Keratinocyte (primary cell): ENCODE measurements around the gene S100Z. TPM values are rescaled to one million over a fixed set of nuclear protein-coding genes. Genes with fewer than 3 reads are reported as not detected.
A peak's percentile ranks its signal among the peaks of the same experiment; 100 is the strongest.

Experiments used
- DNase-seq: peaks from one replicate; pipeline ENCODE4 v3.0.0-alpha.2; 2011; ENCODE audit warnings: low read depth, missing footprints, low spot score
- FAIRE-seq: peaks from 2 replicates; lab custom pipeline; 2011; peaks lifted over from hg19 to GRCh38; lab: Jason Lieb, UNC
- H2AFZ ChIP-seq: 2 replicates; pipeline ENCODE4 v1.6.0; 2012; ENCODE audit warnings: low read length, control low read depth, inconsistent platforms; ENCODE audit not compliant: control insufficient read depth
- H3K27ac ChIP-seq: 2 replicates; pipeline ENCODE4 v1.5.1; 2011; ENCODE audit warnings: low read length; ENCODE audit not compliant: control insufficient read depth, insufficient read depth
- H3K27me3 ChIP-seq: 3 replicates; pipeline ENCODE4 v1.6.0; 2011; ENCODE audit warnings: low read length; ENCODE audit not compliant: control insufficient read depth, insufficient read depth; ENCODE audit errors: extremely low read depth
- H3K36me3 ChIP-seq, 2 experiments: 2 replicates in 1 of 2; 3 replicates in 1 of 2; pipeline ENCODE4 v1.5.1; 2011; ENCODE audit warnings: low read length in 2 of 2, mild to moderate bottlenecking in 1 of 2; ENCODE audit not compliant: control insufficient read depth in 2 of 2, insufficient read depth in 2 of 2; ENCODE audit errors: extremely low read depth in 1 of 2
- H3K4me1 ChIP-seq: 3 replicates; pipeline ENCODE4 v1.5.1; 2011; ENCODE audit warnings: low read length; ENCODE audit not compliant: control insufficient read depth, insufficient read depth; ENCODE audit errors: extremely low read depth
- H3K4me2 ChIP-seq: 3 replicates; pipeline ENCODE4 v1.6.0; 2011; ENCODE audit warnings: low read depth, low read length; ENCODE audit not compliant: control insufficient read depth, insufficient read depth; ENCODE audit errors: extremely low read depth
- H3K4me3 ChIP-seq, 3 experiments: fragments of 200-600 bp in 1 of 3; sonication (generic) in 1 of 3; 2 replicates in 2 of 3; 3 replicates in 1 of 3; pipeline ENCODE4 v1.5.1; 2011 to 2016; ENCODE audit warnings: low read length in 3 of 3, mild to moderate bottlenecking in 3 of 3, control low read depth in 2 of 3, inconsistent platforms in 1 of 3, low read depth in 1 of 3, mixed read lengths in 1 of 3, mixed run types in 1 of 3, moderate library complexity in 1 of 3; ENCODE audit not compliant: control insufficient read depth in 2 of 3, insufficient read depth in 2 of 3; ENCODE audit errors: extremely low read depth in 1 of 3
- H3K79me2 ChIP-seq: 2 replicates; pipeline ENCODE4 v1.6.0; 2012; ENCODE audit warnings: low read length; ENCODE audit not compliant: control insufficient read depth, insufficient read depth
- H3K9ac ChIP-seq: 3 replicates; pipeline ENCODE4 v1.6.0; 2011; ENCODE audit warnings: low read length; ENCODE audit not compliant: control insufficient read depth, insufficient read depth; ENCODE audit errors: extremely low read depth
- H3K9me1 ChIP-seq: 3 replicates; pipeline ENCODE4 v1.6.0; 2011; ENCODE audit warnings: low read length; ENCODE audit not compliant: control insufficient read depth, insufficient read depth; ENCODE audit errors: extremely low read depth
- H3K9me3 ChIP-seq: 2 replicates; pipeline ENCODE4 v1.5.1; 2012; ENCODE audit warnings: low read depth, low read length; ENCODE audit not compliant: control insufficient read depth
- H4K20me1 ChIP-seq: 3 replicates; pipeline ENCODE4 v1.6.0; 2011; ENCODE audit warnings: low read length; ENCODE audit not compliant: control insufficient read depth, insufficient read depth; ENCODE audit errors: extremely low read depth
- CTCF ChIP-seq, 3 experiments: IDR thresholded peaks in 1 of 3; conservative IDR thresholded peaks in 1 of 3; optimal IDR thresholded peaks in 1 of 3; 2 replicates in 2 of 3; 3 replicates in 1 of 3; pipeline versions ENCODE3 to v1.5.1; 2011; ENCODE audit warnings: low read length in 3 of 3, mild to moderate bottlenecking in 3 of 3, moderate library complexity in 2 of 3, control low read depth in 1 of 3, inconsistent platforms in 1 of 3; ENCODE audit not compliant: insufficient read depth in 2 of 3; ENCODE audit errors: extremely low read depth in 1 of 3
- EZH2 ChIP-seq: IDR thresholded peaks from one replicate; pipeline ENCODE4 v1.6.1; 2012; ENCODE audit warnings: inconsistent platforms, mild to moderate bottlenecking, low read length, moderate library complexity
- dilution Hi-C: fragments of 300-500 bp; cut with MboI; formaldehyde crosslinking; loops from one replicate; pipeline ENCODE4 v1.7.0; 2020; ENCODE audit warnings: low sequenced_read_pairs; ENCODE audit not compliant: extremely low pct_ligation_motif_present
- polyA plus RNA-seq, 5 experiments: library from polyadenylated mRNA; depleted of rRNA in 3 of 5; stranded (reverse) in 3 of 5; stranded (forward) in 1 of 5; unstranded in 1 of 5; fragments of >200 nt; gene quantifications; 1 replicate in 1 of 5; 2 replicates in 3 of 5; 3 replicates in 1 of 5; pipeline versions ENCODE4 v1.2.1 to v1.2.3, GENCODE V29; 2011 to 2012; ENCODE audit warnings: missing spikeins in 2 of 5, low read depth in 1 of 5, low replicate concordance in 1 of 5

The S100Z gene
- polyA plus RNA-seq, 1 donor (not counting 4 experiments of a cell fraction or from before 2014, with no cell fraction given), result not detected

GRCh38 chr5:76804266-76804665 is 45.5 kb upstream of the S100Z start:
- Histone ChIP-seq H3K9me3 (no peaks in the 10 kb centered on the region), H3K9me1 (no peaks in the 10 kb centered on the region), H3K4me3 (no peak overlapping the region), H3K27ac (no peak overlapping the region), H3K36me3 (no peaks in the 10 kb centered on the region), H2AFZ (no peak overlapping the region), H3K4me2 (no peak overlapping the region), H3K27me3 (no peaks in the 10 kb centered on the region), H4K20me1 (no peaks in the 10 kb centered on the region), H3K4me1 (peaks cover 60% of the 10 kb centered on the region), H3K79me2 (no peaks in the 10 kb centered on the region), H3K9ac (no peak overlapping the region)
- no peak for TF ChIP-seq EZH2
- no peak for TF ChIP-seq CTCF (optimal IDR thresholded peaks at IDR 0.05 in 1 of 3, IDR thresholded peaks at IDR 0.05 in 1 of 3, conservative IDR thresholded peaks at IDR 0.05 in 1 of 3; ENCODE audit: extremely low read depth in 1 of 3, insufficient read depth in 2 of 3, low read length in 3 of 3)
- dilution Hi-C loops, result no loop called here
- FAIRE-seq (no peak), DNase-seq (no peak)

DNA sequence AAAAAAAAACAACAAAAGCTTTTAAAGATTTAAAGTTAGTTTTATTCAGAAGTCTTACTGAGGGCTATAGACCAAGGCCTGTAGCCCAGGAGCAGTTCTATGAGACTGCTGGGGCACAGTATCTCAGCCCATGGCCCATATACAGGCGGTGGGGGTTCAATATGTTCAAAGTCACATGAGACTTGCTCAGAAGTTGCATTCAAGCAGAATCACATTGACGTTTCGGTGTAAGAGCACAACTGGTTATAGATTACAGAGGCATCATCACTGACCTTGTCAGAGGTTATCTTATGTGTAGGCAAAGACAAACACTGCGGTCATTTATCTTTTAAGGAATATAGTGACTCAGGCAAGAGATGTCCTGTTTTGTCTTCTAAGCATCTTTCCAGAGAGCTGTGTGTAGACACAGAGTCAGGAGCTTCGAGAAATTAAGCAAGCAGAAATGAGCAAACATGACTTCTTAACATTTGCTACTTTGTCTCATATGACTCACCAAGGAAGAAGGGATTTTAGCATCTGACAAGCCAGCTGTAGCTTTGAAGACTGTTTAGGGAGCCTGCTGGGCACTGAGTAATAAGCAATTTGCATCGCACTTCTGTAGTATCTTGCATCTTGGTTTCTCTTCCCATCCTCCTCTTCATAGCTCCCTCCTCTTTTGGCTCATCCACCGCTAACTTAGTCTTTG is 43.9 kb upstream of the S100Z start:
- Histone ChIP-seq H4K20me1 (no peaks in the 10 kb centered on the region), H3K4me2 (peak overlapping the region; percentile 47), H3K9ac (no peak overlapping the region), H3K9me3 (no peaks in the 10 kb centered on the region), H3K27me3 (no peaks in the 10 kb centered on the region), H3K79me2 (no peaks in the 10 kb centered on the region), H2AFZ (no peak overlapping the region), H3K9me1 (no peaks in the 10 kb centered on the region), H3K4me1 (peaks cover 53% of the 10 kb centered on the region), H3K4me3 (no peak overlapping the region), H3K36me3 (no peaks in the 10 kb centered on the region), H3K27ac (peak overlapping the region; percentile 66)
- dilution Hi-C loops, result no loop called here
- no peak for TF ChIP-seq CTCF (optimal IDR thresholded peaks at IDR 0.05 in 1 of 3, IDR thresholded peaks at IDR 0.05 in 1 of 3, conservative IDR thresholded peaks at IDR 0.05 in 1 of 3; ENCODE audit: extremely low read depth in 1 of 3, insufficient read depth in 2 of 3, low read length in 3 of 3)
- TF ChIP-seq EZH2, result no peak
- DNase-seq, result peak; percentile 88
- peak; percentile 99 for FAIRE-seq
